CD14-positive monocyte (primary cell): Measurements from ENCODE around the gene RIPOR1. TPM values are rescaled to one million over a fixed set of nuclear protein-coding genes. Genes with fewer than 3 reads are reported as not detected.
A peak's percentile ranks its signal among the peaks of the same experiment; 100 is the strongest.
"Not testable (repeated sequence)": the region's sequence is repeated elsewhere in the genome, so short reads cannot be mapped to it uniquely, and the experiment has no call there.

Experiments
- DNase-seq, 3 donors: peaks; one replicate each; pipeline ENCODE4 v3.0.0-alpha.2; 2011 to 2022
- H2AFZ ChIP-seq: 2 replicates; pipeline ENCODE4 v1.6.0; 2012; ENCODE audit warnings: mild to moderate bottlenecking, low read depth, low read length, inconsistent platforms; ENCODE audit not compliant: insufficient read depth, poor library complexity, severe bottlenecking
- H3K27ac ChIP-seq, 2 donors: 1 replicate in 1 of 2; 2 replicates in 1 of 2; pipeline ENCODE4 v1.5.1; 2012 to 2013; ENCODE audit warnings: low read length in 2 of 2, control low read depth in 1 of 2, inconsistent platforms in 1 of 2, low read depth in 1 of 2, mild to moderate bottlenecking in 1 of 2
- H3K27me3 ChIP-seq, 2 donors: one replicate each; pipeline versions ENCODE4 v1.6.0 to v1.6.1; 2011 to 2013; ENCODE audit warnings: low read length in 2 of 2; ENCODE audit not compliant: control insufficient read depth in 2 of 2, insufficient read depth in 2 of 2
- H3K36me3 ChIP-seq, 2 donors: replicated peaks in 1 of 2; 1 replicate in 1 of 2; 2 replicates in 1 of 2; pipeline versions ENCODE4 v1.5.1 to v1.6.1; 2012 to 2013; ENCODE audit warnings: low read length in 2 of 2, control low read depth in 1 of 2, inconsistent platforms in 1 of 2, mild to moderate bottlenecking in 1 of 2; ENCODE audit not compliant: insufficient read depth in 2 of 2, control insufficient read depth in 1 of 2
- H3K4me1 ChIP-seq, 2 donors: 1 replicate in 1 of 2; 2 replicates in 1 of 2; pipeline versions ENCODE4 v1.5.1 to v1.6.1; 2012 to 2013; ENCODE audit warnings: low read length in 2 of 2, control low read depth in 1 of 2, inconsistent platforms in 1 of 2, mild to moderate bottlenecking in 1 of 2, moderate library complexity in 1 of 2; ENCODE audit not compliant: insufficient read depth in 2 of 2, control insufficient read depth in 1 of 2
- H3K4me2 ChIP-seq: replicated peaks from 2 replicates; pipeline ENCODE3; 2012; ENCODE audit warnings: low read length, moderate library complexity, mild to moderate bottlenecking; ENCODE audit not compliant: poor library complexity, severe bottlenecking; ENCODE audit errors: extremely low read depth
- H3K4me3 ChIP-seq, 3 experiments: fragments of 200-600 bp in 1 of 3; sonication (generic) in 1 of 3; replicated peaks in 1 of 3; 1 replicate in 2 of 3; 2 replicates in 1 of 3; pipeline ENCODE4 v1.5.1; 2011 to 2013; ENCODE audit warnings: low read length in 3 of 3, mild to moderate bottlenecking in 3 of 3, control low read depth in 2 of 3, low read depth in 2 of 3, inconsistent platforms in 1 of 3, moderate library complexity in 1 of 3
- H3K79me2 ChIP-seq: 2 replicates; pipeline ENCODE4 v1.6.0; 2012; ENCODE audit warnings: mild to moderate bottlenecking, control low read depth, inconsistent platforms, low read length, moderate library complexity; ENCODE audit not compliant: insufficient read depth
- H3K9ac ChIP-seq: 2 replicates; pipeline ENCODE4 v1.6.0; 2017; ENCODE audit warnings: low read length, mild to moderate bottlenecking; ENCODE audit not compliant: insufficient read depth, poor library complexity, severe bottlenecking
- H3K9me3 ChIP-seq, 2 donors: replicated peaks in 1 of 2; 1 replicate in 1 of 2; 2 replicates in 1 of 2; pipeline versions ENCODE4 v1.5.1 to v1.6.1; 2012 to 2013; ENCODE audit warnings: low read length in 2 of 2, control low read depth in 1 of 2; ENCODE audit not compliant: control insufficient read depth in 1 of 2, insufficient read depth in 1 of 2
- H4K20me1 ChIP-seq: 2 replicates; pipeline ENCODE4 v1.6.0; 2012; ENCODE audit warnings: mild to moderate bottlenecking, low read length, control low read depth, moderate library complexity; ENCODE audit not compliant: insufficient read depth
- H3K27ac Mint-ChIP-seq, 7 donors: one replicate each; pipeline ENCODE4 v1.8.0; 2020; ENCODE audit warnings: mild to moderate bottlenecking in 7 of 7, mixed read lengths in 7 of 7, moderate library complexity in 6 of 7, inconsistent platforms in 2 of 7
- H3K27me3 Mint-ChIP-seq, 3 donors: one replicate each; pipeline ENCODE4 v1.8.0; 2021 to 2022; ENCODE audit warnings: low read depth in 3 of 3, mild to moderate bottlenecking in 3 of 3, mixed read lengths in 3 of 3, moderate library complexity in 3 of 3, inconsistent platforms in 1 of 3
- H3K36me3 Mint-ChIP-seq, 2 donors: one replicate each; pipeline ENCODE4 v1.8.0; 2020; ENCODE audit warnings: mixed read lengths in 2 of 2, inconsistent platforms in 1 of 2, mild to moderate bottlenecking in 1 of 2
- H3K4me1 Mint-ChIP-seq: one replicate; pipeline ENCODE4 v1.8.0; 2020; ENCODE audit warnings: mild to moderate bottlenecking, mixed read lengths
- H3K4me3 Mint-ChIP-seq, 2 donors: one replicate each; pipeline ENCODE4 v1.8.0; 2020; ENCODE audit warnings: mild to moderate bottlenecking in 2 of 2, mixed read lengths in 2 of 2, moderate library complexity in 1 of 2
- H3K9me3 Mint-ChIP-seq, 7 donors: one replicate each; pipeline ENCODE4 v1.8.0; 2020 to 2022; ENCODE audit warnings: mixed read lengths in 7 of 7, mild to moderate bottlenecking in 6 of 7, moderate library complexity in 6 of 7, inconsistent platforms in 2 of 7
- CTCF ChIP-seq: fragments of 200-600 bp; IDR thresholded peaks from one replicate; pipeline ENCODE4 v1.8.0; 2022; ENCODE audit warnings: antibody characterized with exemption, mild to moderate bottlenecking
- WGBS: methylation state at CpG from one replicate; pipeline ENCODE4 v1.1.5; 2013; ENCODE audit warnings: missing lambda C conversion rate; ENCODE audit not compliant: insufficient coverage; 5-methylcytosine and 5-hydroxymethylcytosine counted together
- intact Hi-C, 2 donors: fragments of 100-400 bp; cut with micrococcal nuclease; formaldehyde crosslinking; loops; one replicate each; pipeline versions ENCODE4 v1.15.0 to v1.15.1; 2023
- polyA plus RNA-seq, 3 donors: library from polyadenylated mRNA; depleted of rRNA in 1 of 3; unstranded in 2 of 3; stranded (reverse) in 1 of 3; fragments of 300-500 nt in 2 of 3; fragments of >200 nt in 1 of 3; fragmentation: Illumina TruSeq in 2 of 3; gene quantifications; 1 replicate in 2 of 3; 2 replicates in 1 of 3; pipeline ENCODE4 v1.2.3, GENCODE V29; 2012 to 2021

Gene RIPOR1
- polyA plus RNA-seq, 3 donors = 8.6 to 115 (median 17.5) TPM

GRCh38 chr16:67483731-67484525 lies 44.7 kb upstream of the RIPOR1 start:
- peaks cover 90% of the 10 kb centered on the region for H3K79me2 ChIP-seq
- H3K9me3 ChIP-seq = no peaks in the 10 kb centered on the region
- H3K27ac ChIP-seq = peak overlapping the region; percentile 1 to 80
- WGBS = 86% methylated on average over 8 of the region's 12 CpGs
- intact Hi-C loops = loop anchor here (5.0 kb wide), 2 partner anchors 33 to 48 kb away; no protein-coding TSS in a partner anchor
- H4K20me1 ChIP-seq = peaks cover 17% of the 10 kb centered on the region
- no peak overlapping the region for H3K9ac ChIP-seq
- Mint-ChIP-seq H3K9me3 (peaks cover 0 to 3% (median 0%) of the 10 kb centered on the region in 7 donors), H3K4me3 (no peak overlapping the region), H3K36me3 (peaks cover 17 to 23% of the 10 kb centered on the region in 2 donors), H3K27ac (peak overlapping the region in 5 of 7 donors; percentile 25 to 78 (median 71)), H3K27me3 (peaks cover 0 to 1% (median 0%) of the 10 kb centered on the region in 3 donors), H3K4me1 (peaks cover 76% of the 10 kb centered on the region)
- no peaks in the 10 kb centered on the region for H3K27me3 ChIP-seq
- H3K4me1 ChIP-seq = peaks cover 80 to 90% of the 10 kb centered on the region in 2 donors
- H3K4me3 ChIP-seq = peak overlapping the region in 1 of 3 experiments; percentile 84
- H3K4me2 ChIP-seq = peak overlapping the region; percentile 80
- no peak for DNase-seq
- no peak overlapping the region for H2AFZ ChIP-seq
- TF ChIP-seq CTCF = no peak
- peaks cover 9 to 15% of the 10 kb centered on the region in 2 donors for H3K36me3 ChIP-seq

- peak overlapping the region; percentile 15 for H3K9ac ChIP-seq
- peak; percentile 62 to 90 (median 90) for DNase-seq
- peak overlapping the region; percentile 47 for H3K4me2 ChIP-seq
- peaks cover 74% of the 10 kb centered on the region for H3K79me2 ChIP-seq
- peak overlapping the region; percentile 20 to 35 for H3K4me3 Mint-ChIP-seq
- 12% methylated on average over 2 of the region's 3 CpGs for WGBS
- H3K36me3 ChIP-seq = peaks cover 9 to 15% of the 10 kb centered on the region in 2 donors
- peaks cover 17 to 21% of the 10 kb centered on the region in 2 donors for H3K36me3 Mint-ChIP-seq
- H3K4me1 ChIP-seq = peaks cover 97 to 100% of the 10 kb centered on the region in 2 donors
- H3K9me3 ChIP-seq = no peaks in the 10 kb centered on the region
- no peak for TF ChIP-seq CTCF
- H3K27me3 Mint-ChIP-seq = peaks cover 0 to 7% (median 0%) of the 10 kb centered on the region in 3 donors
- no peaks in the 10 kb centered on the region for H3K27me3 ChIP-seq
- no peaks in the 10 kb centered on the region for H3K9me3 Mint-ChIP-seq
- H3K27ac Mint-ChIP-seq = peak overlapping the region; percentile 94 to 100 (median 99)
- H3K27ac ChIP-seq = peak overlapping the region; percentile 75 to 81
- peak overlapping the region in 1 of 3 experiments; percentile 45 for H3K4me3 ChIP-seq
- intact Hi-C loops = no loop called here
- peaks cover 94% of the 10 kb centered on the region for H3K4me1 Mint-ChIP-seq
- H4K20me1 ChIP-seq = no peaks in the 10 kb centered on the region
- no peak overlapping the region for H2AFZ ChIP-seq
Observed at GRCh38 chr16:67486805-67487204, 41.8 kb upstream of the RIPOR1 start.

GRCh38 chr16:67487561-67487960 lies 41.1 kb upstream of the RIPOR1 start:
- Mint-ChIP-seq H3K4me1 (peaks cover 94% of the 10 kb centered on the region), H3K27ac (peak overlapping the region; percentile 98 to 100 (median 99)), H3K36me3 (peaks cover 17 to 21% of the 10 kb centered on the region in 2 donors)
- H3K27me3 Mint-ChIP-seq, intact Hi-C loops, H3K9ac ChIP-seq, H3K4me3 Mint-ChIP-seq, H2AFZ ChIP-seq, DNase-seq, H4K20me1 ChIP-seq, H3K9me3 ChIP-seq, H3K27me3 ChIP-seq, H3K9me3 Mint-ChIP-seq, H3K4me2 ChIP-seq: not testable (repeated sequence)
- Histone ChIP-seq H3K36me3 (peaks cover 9 to 15% of the 10 kb centered on the region in 2 donors), H3K4me3 (peak overlapping the region in 1 of 3 experiments; percentile 45), H3K79me2 (peaks cover 66% of the 10 kb centered on the region), H3K27ac (peak overlapping the region; percentile 75 to 81), H3K4me1 (peaks cover 97 to 100% of the 10 kb centered on the region in 2 donors)
- no CpG with 5 or more reads among the region's 4 CpGs for WGBS
